ENCODE results near the gene PCNX3. TPM values are rescaled to one million over a fixed set of nuclear protein-coding genes. Genes with fewer than 3 reads are reported as not detected.
A peak's percentile ranks its signal among the peaks of the same experiment; 100 is the strongest.

PCNX3 gene
- total RNA-seq, 1 donor from 2014 or later, result 23.8 TPM

DNA sequence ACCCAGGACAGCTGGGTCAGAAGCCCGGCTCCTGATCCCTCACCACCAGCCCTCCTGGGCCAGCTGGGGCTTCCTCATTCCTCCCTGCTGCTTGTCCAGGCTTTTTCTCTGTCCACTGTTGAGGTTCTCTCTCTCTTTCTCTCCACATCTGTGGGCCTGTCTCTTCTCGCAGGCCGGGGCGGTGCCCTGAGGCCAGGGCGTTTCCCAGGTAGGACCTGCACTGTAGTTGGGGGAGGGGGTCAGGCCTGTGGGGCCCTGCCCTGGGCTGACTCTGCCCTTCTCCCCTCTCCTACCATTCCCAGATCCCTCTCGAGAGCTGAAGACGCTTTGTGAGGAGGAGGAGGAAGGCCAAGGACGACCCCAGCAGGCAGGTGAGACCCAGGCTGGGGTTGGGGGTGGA lies 34.8 kb upstream of the PCNX3 start:
- no peak for ATAC-seq

DNA sequence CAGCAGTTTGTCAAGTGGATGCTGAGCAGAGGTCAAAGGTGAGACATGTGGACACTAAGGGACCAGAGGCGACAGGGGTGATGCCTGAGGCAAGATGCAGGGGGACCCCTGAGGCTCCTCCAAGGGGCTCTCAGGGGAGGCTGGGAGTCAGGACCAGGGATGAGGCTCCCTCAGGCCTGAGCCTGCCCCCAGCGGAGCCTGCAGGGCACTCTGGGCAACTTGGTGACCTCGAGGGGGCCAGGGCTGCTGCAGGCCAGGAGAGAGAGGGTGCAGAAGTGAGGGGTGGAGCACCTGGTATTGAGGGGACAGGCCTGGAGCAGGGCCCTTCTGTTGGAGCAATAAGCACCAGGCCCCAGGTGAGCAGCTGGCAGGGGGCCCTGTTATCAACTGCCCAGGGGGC lies 33.6 kb upstream of the PCNX3 start:
- no peak for ATAC-seq

DNA sequence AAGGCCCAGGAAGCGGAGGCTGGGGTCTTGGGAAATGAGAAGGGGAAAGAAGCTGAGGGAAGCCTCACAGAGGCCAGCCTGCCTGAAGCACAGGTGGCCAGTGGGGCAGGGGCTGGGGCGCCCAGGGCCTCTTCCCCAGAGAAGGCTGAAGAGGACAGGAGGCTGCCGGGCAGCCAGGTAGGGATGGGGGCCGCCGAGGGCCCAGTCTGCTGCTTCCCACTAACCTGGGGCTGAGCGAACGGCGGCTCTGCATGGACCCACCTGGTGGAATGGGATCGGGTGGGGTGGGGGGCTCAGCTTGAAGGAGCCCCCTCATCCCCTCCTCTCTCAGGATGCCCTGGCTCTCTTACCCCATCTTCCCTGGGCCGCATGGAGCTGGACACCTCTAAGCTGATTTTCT lies 32.0 kb upstream of the PCNX3 start:
- no peak for ATAC-seq

DNA sequence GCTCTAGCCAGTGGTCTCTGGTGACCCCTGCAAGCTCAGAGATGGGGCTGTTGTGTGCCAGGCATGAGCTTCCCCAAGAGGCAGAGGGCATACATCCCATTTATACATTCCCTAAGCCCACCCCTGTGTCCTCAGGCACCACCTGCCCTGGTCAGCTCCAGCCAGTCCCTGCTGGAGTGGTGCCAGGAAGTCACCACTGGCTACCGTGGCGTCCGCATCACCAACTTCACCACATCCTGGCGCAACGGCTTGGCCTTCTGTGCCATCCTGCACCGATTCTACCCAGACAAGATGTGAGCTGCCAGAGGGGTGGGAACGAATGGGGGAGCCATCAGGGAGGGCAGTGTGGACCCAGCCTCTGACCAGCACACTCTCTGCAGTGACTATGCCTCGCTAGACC lies 31.5 kb upstream of the PCNX3 start:
- no peak for ATAC-seq

DNA sequence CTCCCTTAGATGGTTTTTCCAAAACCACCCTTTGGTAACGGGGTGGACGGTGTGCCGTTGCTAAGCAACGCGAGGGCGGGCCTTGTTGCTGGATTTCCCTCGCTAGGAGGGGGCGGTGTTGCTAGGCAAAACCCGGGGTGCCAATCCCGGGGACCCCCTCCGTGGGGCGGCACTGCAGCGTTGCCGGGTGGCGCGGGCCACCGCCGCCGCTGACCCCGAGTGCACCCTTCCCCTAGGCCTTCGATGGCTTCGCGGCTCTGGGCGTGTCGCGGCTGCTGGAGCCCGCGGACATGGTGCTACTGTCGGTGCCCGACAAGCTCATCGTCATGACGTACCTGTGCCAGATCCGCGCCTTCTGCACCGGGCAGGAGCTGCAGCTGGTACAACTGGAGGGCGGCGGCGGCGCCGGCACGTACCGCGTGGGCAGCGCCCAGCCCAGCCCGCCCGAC lies 30.8 kb upstream of the PCNX3 start:
- ATAC-seq, result no peak

DNA sequence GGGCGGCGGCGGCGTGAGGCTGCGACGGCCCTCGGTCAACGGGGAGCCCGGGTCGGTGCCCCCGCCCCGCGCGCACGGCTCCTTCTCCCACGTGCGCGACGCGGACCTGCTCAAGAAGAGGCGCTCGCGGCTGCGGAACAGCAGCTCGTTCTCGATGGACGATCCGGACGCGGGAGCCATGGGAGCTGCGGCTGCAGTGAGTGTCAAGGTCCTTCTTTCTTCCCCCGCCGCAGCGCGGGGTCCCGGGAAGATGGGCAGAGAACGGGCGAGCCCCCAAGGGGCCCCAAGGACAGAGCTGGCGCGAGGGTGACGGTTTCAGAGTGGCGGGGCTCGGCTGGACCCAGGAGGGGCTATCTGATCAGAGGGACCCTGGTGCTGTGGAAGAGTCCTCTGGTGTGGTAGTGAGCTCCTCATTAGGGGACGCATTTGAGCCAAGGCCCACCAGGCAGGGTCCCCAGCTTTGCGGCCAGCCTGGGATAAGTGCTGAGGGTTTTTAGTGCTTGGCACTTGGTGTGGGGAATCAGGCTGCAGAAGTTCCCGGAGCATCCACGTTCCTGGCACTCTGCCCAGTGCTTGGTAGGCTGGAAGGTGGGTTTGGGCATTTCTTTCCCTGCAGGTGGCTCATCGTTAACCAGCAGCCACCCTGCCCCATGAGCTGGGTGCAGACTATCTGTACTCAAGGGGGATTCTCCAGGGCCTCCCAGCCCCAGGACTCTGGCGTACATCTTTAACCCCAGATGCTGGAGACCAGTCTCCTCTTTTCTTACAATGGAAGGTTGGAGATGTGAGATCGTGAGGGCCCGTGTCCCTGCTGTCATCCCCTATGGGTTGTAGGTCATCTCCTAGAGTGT lies 30.0 kb upstream of the PCNX3 start:
- no peak for ATAC-seq

DNA sequence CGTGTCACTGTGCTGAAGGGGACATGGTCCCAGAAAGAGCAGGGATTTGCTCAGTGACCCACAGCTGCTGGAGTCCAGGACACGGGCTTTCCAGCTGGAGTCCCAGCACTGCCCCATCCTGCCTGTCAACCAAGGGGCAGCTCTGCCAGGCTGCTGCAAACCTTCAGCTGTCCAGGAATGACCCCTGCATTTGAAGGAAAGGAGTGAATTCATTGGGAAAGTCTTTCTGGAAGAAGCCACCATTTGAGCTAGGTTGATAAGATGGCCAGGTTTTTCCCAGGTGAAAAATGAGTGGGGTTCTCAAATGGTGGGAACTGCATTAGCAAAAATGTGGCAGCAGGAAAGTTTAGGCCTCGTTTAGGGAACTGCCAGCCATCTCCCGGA lies 29.3 kb upstream of the PCNX3 start:
- no peak for ATAC-seq

DNA sequence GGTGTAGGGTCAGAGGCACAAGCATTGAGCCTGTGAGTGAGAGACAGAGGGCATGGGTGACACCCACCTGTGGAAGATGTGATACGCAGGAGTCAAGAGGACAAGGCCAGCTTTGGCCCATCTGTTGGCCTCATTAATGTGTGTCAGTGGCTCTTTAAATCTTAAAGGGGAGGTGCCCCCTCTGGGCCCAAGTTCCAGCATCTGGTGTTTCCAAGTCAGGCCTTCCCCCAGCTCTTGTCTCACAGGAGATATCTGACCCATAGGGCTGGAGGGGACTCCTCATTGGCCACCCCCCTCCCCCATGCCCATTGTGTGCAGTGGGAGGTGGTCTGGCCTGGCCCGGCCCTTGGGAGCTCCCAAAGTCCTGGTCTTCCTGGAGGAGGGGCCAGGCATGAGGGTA lies 28.9 kb upstream of the PCNX3 start:
- ATAC-seq, result no peak

DNA sequence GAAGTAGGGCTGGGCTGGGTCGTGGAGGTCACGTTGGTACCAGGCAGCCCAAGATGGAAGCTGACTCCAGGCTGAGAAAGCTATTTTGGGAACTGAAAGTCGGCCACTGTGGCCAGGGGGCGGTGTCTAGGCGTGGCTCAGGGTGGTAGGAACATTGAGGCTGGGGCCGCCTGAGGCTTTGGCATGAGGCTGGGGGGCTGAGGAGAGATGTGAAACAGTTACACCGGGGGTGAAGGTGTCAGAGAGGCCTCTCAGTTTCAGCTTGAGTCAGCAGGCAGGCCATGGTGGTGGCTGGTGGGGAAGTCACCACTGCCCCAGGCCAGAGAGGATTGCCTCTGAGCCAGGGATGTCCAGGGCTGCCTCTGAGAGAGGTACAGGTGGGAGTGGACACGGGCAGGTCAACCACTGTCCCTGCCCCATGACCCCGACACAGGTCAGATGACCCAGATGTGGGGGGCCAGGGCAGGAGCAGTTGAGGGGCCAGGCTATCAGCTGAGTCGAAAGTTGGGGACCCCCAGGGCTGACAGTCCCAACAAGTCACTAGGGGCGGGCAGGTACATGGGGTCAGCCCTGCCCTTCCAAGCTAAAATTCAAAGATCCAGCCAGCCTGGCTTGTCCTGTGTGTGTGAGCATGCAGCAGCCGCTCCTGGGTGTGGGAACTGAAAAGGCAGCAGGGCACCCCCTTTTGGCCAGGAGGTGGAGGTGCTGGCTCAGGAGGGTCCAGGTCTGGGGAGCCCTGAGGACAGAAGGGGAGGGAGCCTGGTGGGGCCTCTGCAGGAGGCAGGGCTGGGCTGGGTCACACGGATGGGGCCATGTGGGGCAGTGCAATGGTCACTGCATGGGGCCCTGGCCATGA lies 27.1 kb upstream of the PCNX3 start:
- peak; percentile 58 for ATAC-seq

DNA sequence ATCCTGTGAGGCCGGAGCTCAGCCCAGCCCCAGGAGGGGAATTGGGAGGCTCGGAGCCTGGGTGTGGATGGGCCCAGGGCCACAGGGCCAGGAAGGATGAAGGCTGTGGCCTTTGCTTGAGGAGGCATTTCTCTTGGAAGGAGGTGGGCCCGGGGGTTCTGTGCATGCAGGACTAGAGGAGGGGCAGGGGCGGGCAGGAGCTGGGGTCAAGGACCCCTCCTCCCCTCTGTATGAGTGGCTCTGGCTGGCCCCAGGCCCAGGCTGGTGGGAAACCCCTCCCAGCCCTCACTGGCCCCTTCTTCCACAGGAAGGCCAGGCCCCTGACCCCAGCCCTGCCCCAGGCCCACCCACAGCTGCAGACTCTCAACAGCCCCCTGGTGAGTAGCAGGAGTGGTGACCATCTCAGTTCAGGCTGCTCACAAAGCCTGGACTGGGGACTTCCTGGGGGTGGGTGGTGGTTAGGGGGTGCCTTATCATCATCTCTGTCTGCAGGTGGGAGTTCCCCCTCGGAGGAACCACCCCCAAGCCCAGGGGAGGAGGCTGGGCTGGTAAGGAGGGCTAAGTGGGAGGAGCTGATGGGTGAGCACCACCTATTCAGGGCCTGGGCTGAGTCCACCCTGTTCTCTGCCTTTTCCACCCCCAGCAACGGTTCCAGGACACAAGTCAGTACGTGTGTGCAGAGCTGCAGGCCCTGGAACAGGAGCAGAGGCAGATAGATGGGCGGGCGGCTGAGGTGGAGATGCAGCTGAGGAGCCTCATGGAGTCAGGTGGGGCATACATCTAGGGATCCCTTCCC lies 25.9 kb upstream of the PCNX3 start:
- no peak for ATAC-seq

DNA sequence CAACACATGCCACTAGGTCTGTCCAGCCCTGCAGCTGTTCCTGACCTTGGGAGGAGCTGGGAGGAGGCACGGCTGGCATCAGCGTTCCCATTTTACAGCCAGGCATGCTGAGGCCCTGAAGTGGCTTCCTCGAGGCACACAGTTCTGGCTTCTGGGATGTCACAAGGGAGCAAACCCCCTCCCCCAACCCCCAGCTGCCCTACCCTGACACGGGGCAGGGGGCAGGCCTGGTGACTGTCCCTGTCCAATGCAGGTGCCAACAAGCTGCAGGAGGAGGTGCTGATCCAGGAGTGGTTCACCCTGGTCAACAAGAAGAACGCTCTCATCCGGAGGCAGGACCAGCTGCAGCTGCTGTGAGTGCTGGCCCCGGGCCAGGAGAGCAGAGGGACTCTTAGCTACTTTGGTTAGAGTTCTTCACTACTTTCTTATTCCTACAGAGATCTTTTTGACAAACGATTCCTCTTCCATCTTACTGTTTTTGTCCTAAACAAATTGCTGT lies 25.3 kb upstream of the PCNX3 start:
- ATAC-seq, result no peak

DNA sequence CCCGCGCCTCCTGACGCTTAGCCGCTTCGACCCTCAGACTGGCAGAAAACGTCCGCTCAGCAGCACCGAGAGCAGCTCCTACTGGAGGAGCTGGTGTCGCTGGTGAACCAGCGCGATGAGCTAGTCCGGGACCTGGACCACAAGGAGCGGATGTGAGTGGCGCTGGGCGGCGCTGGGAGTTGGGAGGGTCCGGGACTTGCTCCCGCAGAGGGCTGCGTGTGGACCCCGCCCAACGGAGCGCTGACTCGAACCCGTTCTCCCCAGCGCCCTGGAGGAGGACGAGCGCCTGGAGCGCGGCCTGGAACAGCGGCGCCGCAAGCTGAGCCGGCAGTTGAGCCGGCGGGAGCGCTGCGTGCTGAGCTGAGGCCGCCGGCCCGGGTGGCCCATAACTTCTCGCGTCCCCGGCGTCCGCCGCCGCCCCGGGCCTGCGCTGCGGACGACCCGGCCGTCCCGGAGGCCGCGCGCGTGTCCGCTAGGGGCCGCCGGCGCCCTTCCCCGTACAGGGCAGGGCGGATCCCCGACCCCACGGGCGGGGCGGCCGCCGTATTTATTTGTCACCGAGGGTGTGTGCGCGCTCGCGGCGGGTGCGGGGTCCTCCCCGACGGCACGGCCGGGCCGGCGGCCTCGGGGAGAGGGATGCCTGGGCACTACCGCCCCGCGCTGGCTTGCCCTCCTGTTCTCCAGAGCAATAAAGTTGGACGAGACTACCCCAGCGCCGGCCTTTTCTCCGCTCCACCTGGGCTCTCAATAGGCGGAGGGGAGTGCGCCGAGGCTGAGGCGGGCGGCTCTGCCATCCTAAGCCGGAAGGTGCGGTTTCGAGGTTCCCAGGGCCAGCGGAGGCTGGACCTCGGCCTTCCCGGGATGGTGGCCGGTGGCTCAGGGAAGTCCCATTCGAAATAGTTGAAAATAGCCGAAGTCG lies 23.4 kb upstream of the PCNX3 start:
- peak; percentile 12 for ATAC-seq

DNA sequence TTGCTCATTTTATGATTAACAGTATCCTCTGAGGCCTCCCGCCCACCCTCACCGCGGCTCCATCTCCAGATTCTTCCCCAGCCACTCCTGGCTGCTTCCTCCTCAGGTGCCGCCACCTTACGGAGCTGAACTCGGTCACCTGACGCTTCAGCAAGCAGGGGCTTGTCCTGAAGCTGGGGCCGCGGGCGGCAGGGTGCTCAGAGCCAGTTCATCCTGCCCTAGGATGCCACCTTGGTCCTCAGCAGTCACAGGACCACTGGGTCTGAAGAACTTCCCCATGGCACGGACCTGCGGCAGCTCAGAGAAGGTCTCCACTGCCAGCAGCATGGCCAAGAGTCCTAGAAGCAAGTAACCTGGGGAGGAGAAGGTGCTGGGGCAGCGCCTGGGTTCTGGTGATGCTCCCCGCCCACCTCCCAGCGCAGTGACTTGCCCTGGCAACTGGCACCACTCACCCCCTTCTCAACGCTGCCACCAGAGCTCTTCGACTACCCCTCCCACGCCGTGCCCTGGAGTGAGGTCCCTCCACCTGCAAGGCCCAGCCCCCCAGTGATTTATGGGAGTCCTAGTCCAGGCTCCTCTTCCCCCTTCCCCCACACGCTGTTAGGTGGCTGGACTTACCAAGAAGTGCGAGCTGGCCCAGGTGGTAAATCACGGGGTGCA lies 22.6 kb upstream of the PCNX3 start:
- peak; percentile 55 for ATAC-seq

DNA sequence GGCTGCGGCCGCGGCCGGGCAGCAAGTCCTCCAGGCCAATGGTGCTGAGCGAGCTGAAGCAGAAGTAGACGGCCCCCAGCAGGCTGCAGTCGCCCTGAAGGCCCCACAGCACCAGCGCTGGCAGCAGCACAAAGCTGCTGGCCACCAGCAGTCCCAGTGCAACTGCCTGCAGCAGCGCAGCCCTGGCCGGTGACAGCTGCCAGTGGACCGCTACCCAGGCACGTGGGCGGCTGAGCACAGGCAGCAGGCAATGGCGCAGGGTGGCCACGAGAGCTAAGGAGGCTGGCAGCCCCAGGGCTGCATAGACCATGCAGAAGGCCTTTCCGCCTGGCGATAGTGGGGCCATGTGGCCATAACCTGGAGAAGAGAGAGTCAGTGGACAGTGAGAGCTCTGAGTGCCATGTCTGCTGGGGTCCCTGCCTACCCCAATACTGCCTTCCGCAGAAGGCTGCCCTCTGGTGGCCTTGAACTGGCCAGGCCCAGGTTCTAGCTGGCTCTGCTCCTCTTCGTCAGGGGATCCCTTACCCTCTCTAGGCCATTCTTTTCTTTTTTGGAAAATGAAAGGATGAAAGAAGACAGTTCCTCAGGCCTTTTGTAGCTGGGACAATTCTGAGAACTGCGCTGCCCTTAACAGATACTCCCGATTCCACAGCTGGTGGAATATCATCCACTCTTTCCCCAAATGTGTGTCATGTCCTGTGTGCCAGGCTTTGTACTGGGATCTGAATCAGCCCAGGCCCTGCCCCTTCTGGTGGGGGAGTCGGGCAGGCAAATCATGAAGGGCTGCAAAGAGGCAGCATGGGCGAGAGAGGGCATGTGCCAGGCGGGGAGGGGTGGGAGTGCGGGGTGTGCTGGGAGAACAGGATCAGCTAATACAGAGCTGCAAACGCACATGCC lies 21.8 kb upstream of the PCNX3 start:
- ATAC-seq, result peak; percentile 10

DNA sequence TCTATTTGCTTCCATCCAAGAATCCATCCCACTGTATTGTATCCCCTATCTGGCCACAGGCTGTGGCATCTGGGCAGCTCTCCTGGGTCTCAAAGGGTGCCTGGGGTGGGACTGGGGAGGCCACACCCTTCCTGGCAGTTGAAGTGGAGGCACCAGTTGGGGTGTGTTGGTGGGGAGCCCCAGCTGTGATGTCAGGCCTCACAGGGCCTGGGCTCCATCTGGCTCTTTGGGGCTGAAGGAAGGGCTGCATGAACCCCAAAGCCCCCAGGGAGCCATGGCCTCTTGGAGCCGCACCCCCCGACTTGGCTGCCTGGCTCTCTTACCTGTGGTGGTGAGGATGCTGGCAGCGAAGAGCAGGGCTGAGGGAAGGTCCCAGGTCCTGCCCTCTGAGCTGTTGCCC lies 20.4 kb upstream of the PCNX3 start:
- ATAC-seq, result peak; percentile 60

DNA sequence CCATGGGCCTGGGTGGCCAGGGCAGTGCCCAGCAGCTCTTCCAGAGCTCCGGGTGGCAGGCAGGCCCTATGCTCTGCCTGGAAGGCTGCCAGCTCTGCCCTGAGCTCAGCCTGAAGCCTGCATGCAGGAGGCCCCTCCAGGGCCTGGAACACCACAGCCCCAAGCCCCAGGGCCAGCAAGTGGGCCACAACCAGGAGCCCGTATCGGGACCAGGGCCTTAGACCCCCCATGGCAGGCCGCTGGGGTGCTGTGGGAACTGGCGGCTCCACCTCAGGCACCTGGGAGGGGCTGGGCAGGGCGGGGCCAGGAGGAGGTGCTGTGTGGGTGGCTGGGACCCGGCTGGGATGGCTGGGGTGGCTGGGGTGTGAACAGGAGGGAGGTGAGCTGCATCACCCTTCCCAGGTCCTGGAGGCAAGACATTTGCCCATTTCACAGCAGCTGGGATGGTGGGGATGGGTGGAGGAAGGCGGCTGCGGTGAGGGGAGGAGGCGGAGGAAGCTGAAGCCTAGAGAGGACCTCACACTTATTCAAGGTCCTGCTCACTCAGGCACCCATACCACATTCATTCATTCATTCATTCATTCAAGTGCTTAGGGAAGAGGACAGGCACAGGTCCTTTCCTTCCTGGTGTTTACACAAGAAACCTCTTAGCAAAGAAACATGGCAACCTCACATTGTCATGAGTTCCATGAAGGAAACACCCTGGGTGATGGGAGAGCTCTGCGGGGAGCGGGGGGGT lies 19.9 kb upstream of the PCNX3 start, which contains the start of gene KCNK7:
KCNK7 (minus strand) TSS at position 258 of the 739 bp plus-strand sequence; CDS start at position 230, 28 bp downstream.
- peak; percentile 53 for ATAC-seq

DNA sequence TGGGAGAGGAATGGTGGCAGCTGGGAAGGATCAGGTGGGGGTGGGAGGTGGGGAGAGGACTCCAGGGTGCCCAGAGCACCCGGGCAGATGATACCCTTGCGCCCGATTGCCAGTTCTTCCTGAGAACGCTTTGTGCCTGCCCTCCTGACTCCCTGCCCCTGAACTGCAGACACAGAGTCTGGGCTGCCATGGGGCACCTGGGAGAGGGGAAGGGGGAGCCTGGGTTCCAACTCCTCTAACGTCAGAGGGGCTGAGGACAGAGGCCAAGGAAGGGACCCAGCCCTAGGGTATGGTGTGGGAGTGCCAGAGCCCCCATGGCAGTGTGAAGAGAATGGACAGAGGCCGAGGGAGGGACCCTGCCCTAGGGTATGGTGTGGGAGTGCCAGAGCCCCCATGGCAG lies 19.1 kb upstream of the PCNX3 start:
- no peak for ATAC-seq

DNA sequence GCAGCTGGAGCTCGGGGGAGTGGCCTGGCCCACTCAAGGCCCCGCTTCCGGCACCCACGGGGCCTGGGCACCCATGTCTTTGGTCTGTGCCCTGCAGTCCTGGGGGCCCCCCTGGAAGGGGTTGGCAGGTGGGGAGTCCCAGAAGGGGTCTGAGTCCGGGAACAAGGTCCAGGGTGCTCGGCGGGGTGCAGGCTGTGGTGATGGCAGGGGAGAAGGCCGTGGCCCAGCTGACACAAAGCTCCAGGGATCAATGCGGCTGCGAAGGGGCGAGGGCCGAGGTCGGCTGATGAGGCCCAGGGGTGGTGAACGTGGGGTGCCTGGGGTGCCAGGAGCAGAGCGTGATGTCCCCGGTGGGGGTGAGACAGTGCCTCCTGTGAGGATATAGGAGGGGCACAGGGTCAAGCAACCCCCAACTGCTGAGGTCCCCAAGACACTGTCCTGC lies 17.3 kb upstream of the PCNX3 start:
- ATAC-seq, result no peak

All from esophagus mucosa (tissue), 1 donor.